Activated CD4-positive, alpha-beta T cell treated with anti-CD3 and anti-CD28 coated beads, Interleukin-10, Interleukin-2, amounts not matched to agents 100 ng/mL and 50 ng/mL, durations not matched to agents 16 hours and 8 hours (primary cell): ENCODE data around the gene WFDC8.

Experiments used
- DNase-seq: peaks from one replicate; pipeline ENCODE4 v3.0.0-alpha.2; 2020

The WFDC8 gene

GRCh38 chr20:45547206-45547770 lies 31.8 kb downstream of the WFDC8 start, which contains the start of gene EPPIN:
TSS of gene EPPIN (minus strand) at chr20:45547401. CDS start at chr20:45547357, 44 bp downstream.
- DNase-seq: no peak

- no peak for DNase-seq
Observed at GRCh38 chr20:45545754-45546453, 33.2 kb downstream of the WFDC8 start.

- DNase-seq: no peak
Observed at GRCh38 chr20:45545351-45545750, 33.7 kb downstream of the WFDC8 start.

GRCh38 chr20:45539382-45539781 lies 39.7 kb downstream of the WFDC8 start, which contains the start of gene WFDC6:
TSS of gene WFDC6 (minus strand) at chr20:45539482. CDS start at chr20:45539407, 75 bp downstream.
- no peak for DNase-seq

GRCh38 chr20:45538209-45538799 lies 40.8 kb downstream of the WFDC8 start:
- DNase-seq: no peak

- DNase-seq: no peak
Observed at GRCh38 chr20:45527294-45527693, 51.8 kb downstream of the WFDC8 start.

GRCh38 chr20:45523821-45524220 lies 55.3 kb downstream of the WFDC8 start:
- no peak for DNase-seq

- no peak for DNase-seq
Observed at GRCh38 chr20:45518282-45518681, 60.8 kb downstream of the WFDC8 start.

- no peak for DNase-seq
Observed at GRCh38 chr20:45515147-45515913, 63.8 kb downstream of the WFDC8 start, which contains the start of gene SPINT3. TSS of gene SPINT3 (minus strand) at chr20:45515622. CDS start at chr20:45515608, 14 bp downstream.

- DNase-seq: no peak
Observed at GRCh38 chr20:45510242-45510862, 68.7 kb downstream of the WFDC8 start.

GRCh38 chr20:45509091-45509490 lies 70.0 kb downstream of the WFDC8 start:
- no peak for DNase-seq

GRCh38 chr20:45508068-45508886 lies 70.8 kb downstream of the WFDC8 start:
- DNase-seq: no peak

- DNase-seq: peak; percentile 54
Observed at GRCh38 chr20:45507011-45507820, 71.9 kb downstream of the WFDC8 start.

- DNase-seq: no peak
Observed at GRCh38 chr20:45506398-45506797, 72.7 kb downstream of the WFDC8 start.

- DNase-seq: no peak
Observed at GRCh38 chr20:45503403-45503802, 75.7 kb downstream of the WFDC8 start.

- DNase-seq: no peak
Observed at GRCh38 chr20:45502561-45502960, 76.5 kb downstream of the WFDC8 start.
